ENCODE measurements around the gene EIF4E3. TPM values are rescaled to one million over a fixed set of nuclear protein-coding genes. Genes with fewer than 3 reads are reported as not detected.
A peak's percentile ranks its signal among the peaks of the same experiment; 100 is the strongest.

Gene EIF4E3
- total and polyA plus RNA-seq, 3 experiments from 2014 or later = 22.2 to 50.5 (median 24.1) TPM

GRCh38 chr3:71671216-71671845, 53.9 kb downstream of the EIF4E3 start:
- H3K4me3 Mint-ChIP-seq = no peak overlapping the region
- no peak for DNase-seq
- peak overlapping the region in 2 of 8 donors; percentile 2 to 32 for H3K27ac Mint-ChIP-seq
- no peaks in the 10 kb centered on the region for H3K9me3 ChIP-seq (ENCODE audit: low read length)
- H3K27me3 ChIP-seq (ENCODE audit: insufficient read depth, low read length, poor library complexity, severe bottlenecking) = no peaks in the 10 kb centered on the region
- peaks cover 2 to 22% (median 13%) of the 10 kb centered on the region in 3 donors for H3K4me1 Mint-ChIP-seq
- H3K9me3 Mint-ChIP-seq = peaks cover 0 to 7% (median under 1%) of the 10 kb centered on the region in 5 donors
- H3K27me3 Mint-ChIP-seq = no peaks in the 10 kb centered on the region
- ChIA-PET POLR2A (no interaction called here), CTCF (no interaction called here)
- no peaks in the 10 kb centered on the region for H3K36me3 ChIP-seq (ENCODE audit: insufficient read depth, low read length)
- H3K36me3 Mint-ChIP-seq = peaks cover 19 to 53% (median 19%) of the 10 kb centered on the region in 3 donors
- no peak overlapping the region for H3K4me3 ChIP-seq (ENCODE audit: low read length)
- no peaks in the 10 kb centered on the region for H3K4me1 ChIP-seq (ENCODE audit: insufficient read depth, low read length)
- H3K27ac ChIP-seq (ENCODE audit: low read depth, low read length) = no peak overlapping the region

GRCh38 chr3:71662568-71662967, 62.6 kb downstream of the EIF4E3 start:
- Histone ChIP-seq H3K4me3 (ENCODE audit: low read length) (no peak overlapping the region), H3K36me3 (ENCODE audit: insufficient read depth, low read length) (no peaks in the 10 kb centered on the region), H3K9me3 (ENCODE audit: low read length) (no peaks in the 10 kb centered on the region), H3K27ac (ENCODE audit: low read depth, low read length) (no peak overlapping the region), H3K27me3 (ENCODE audit: insufficient read depth, low read length, poor library complexity, severe bottlenecking) (no peaks in the 10 kb centered on the region), H3K4me1 (ENCODE audit: insufficient read depth, low read length) (peaks cover 13% of the 10 kb centered on the region)
- POLR2A ChIA-PET = no interaction called here
- Mint-ChIP-seq H3K27me3 (no peaks in the 10 kb centered on the region), H3K27ac (peak overlapping the region in 4 of 8 donors; percentile 5 to 78 (median 12)), H3K36me3 (peaks cover 15 to 69% (median 25%) of the 10 kb centered on the region in 3 donors), H3K9me3 (peaks cover 4 to 12% (median 9%) of the 10 kb centered on the region in 5 donors), H3K4me1 (peaks cover 43 to 64% (median 57%) of the 10 kb centered on the region in 3 donors), H3K4me3 (no peak overlapping the region)
- peak in 1 of 5 donors; percentile 8 for DNase-seq
- CTCF ChIA-PET = interaction anchor here (0.6 kb wide), 1 partner anchor 11 kb away, joined by 3 read pairs; no protein-coding TSS in a partner anchor

GRCh38 chr3:71662056-71662455, 63.1 kb downstream of the EIF4E3 start:
- CTCF ChIA-PET = no interaction called here
- Histone ChIP-seq H3K27me3 (ENCODE audit: insufficient read depth, low read length, poor library complexity, severe bottlenecking) (no peaks in the 10 kb centered on the region), H3K4me1 (ENCODE audit: insufficient read depth, low read length) (peaks cover 13% of the 10 kb centered on the region), H3K36me3 (ENCODE audit: insufficient read depth, low read length) (no peaks in the 10 kb centered on the region), H3K4me3 (ENCODE audit: low read length) (no peak overlapping the region), H3K9me3 (ENCODE audit: low read length) (no peaks in the 10 kb centered on the region), H3K27ac (ENCODE audit: low read depth, low read length) (no peak overlapping the region)
- H3K36me3 Mint-ChIP-seq = peaks cover 15 to 65% (median 20%) of the 10 kb centered on the region in 3 donors
- H3K9me3 Mint-ChIP-seq = peaks cover 4 to 12% (median 9%) of the 10 kb centered on the region in 5 donors
- peak overlapping the region in 2 of 8 donors; percentile 5 to 17 for H3K27ac Mint-ChIP-seq
- H3K27me3 Mint-ChIP-seq = no peaks in the 10 kb centered on the region
- no peak for DNase-seq
- H3K4me1 Mint-ChIP-seq = peaks cover 43 to 59% (median 53%) of the 10 kb centered on the region in 3 donors
- POLR2A ChIA-PET = interaction anchor here (0.5 kb wide), 1 partner anchor 114 kb away, joined by 11 read pairs; no protein-coding TSS in a partner anchor
- no peak overlapping the region for H3K4me3 Mint-ChIP-seq

GRCh38 chr3:71659864-71660591, 65.2 kb downstream of the EIF4E3 start:
- CTCF ChIA-PET = no interaction called here
- Histone ChIP-seq H3K4me3 (ENCODE audit: low read length) (no peak overlapping the region), H3K27ac (ENCODE audit: low read depth, low read length) (no peak overlapping the region), H3K9me3 (ENCODE audit: low read length) (no peaks in the 10 kb centered on the region), H3K4me1 (ENCODE audit: insufficient read depth, low read length) (peaks cover 13% of the 10 kb centered on the region), H3K36me3 (ENCODE audit: insufficient read depth, low read length) (no peaks in the 10 kb centered on the region), H3K27me3 (ENCODE audit: insufficient read depth, low read length, poor library complexity, severe bottlenecking) (no peaks in the 10 kb centered on the region)
- POLR2A ChIA-PET = no interaction called here
- Mint-ChIP-seq H3K9me3 (no peaks in the 10 kb centered on the region), H3K36me3 (peaks cover 3 to 51% (median 5%) of the 10 kb centered on the region in 3 donors), H3K4me3 (no peak overlapping the region), H3K27ac (peak overlapping the region in 5 of 8 donors; percentile 21 to 95 (median 45)), H3K27me3 (no peaks in the 10 kb centered on the region), H3K4me1 (peaks cover 36 to 46% (median 42%) of the 10 kb centered on the region in 3 donors)
- no peak for DNase-seq

- ChIA-PET CTCF (interaction anchor here (1.1 kb wide), 1 partner anchor 9 kb away, joined by 3 read pairs; no protein-coding TSS in a partner anchor), POLR2A (no interaction called here)
Measured at GRCh38 chr3:71657831-71658530, 67.2 kb downstream of the EIF4E3 start.

GRCh38 chr3:71655061-71655460, 70.1 kb downstream of the EIF4E3 start:
- peaks cover 0 to 1% of the 10 kb centered on the region in 2 donors for H3K27me3 Mint-ChIP-seq
- POLR2A ChIA-PET = no interaction called here
- no peak overlapping the region for H3K4me3 ChIP-seq (ENCODE audit: low read length)
- peaks cover 16 to 25% (median 21%) of the 10 kb centered on the region in 3 donors for H3K4me1 Mint-ChIP-seq
- no peaks in the 10 kb centered on the region for H3K27me3 ChIP-seq (ENCODE audit: insufficient read depth, low read length, poor library complexity, severe bottlenecking)
- no peak overlapping the region for H3K27ac ChIP-seq (ENCODE audit: low read depth, low read length)
- H3K9me3 Mint-ChIP-seq = no peaks in the 10 kb centered on the region
- H3K4me1 ChIP-seq (ENCODE audit: insufficient read depth, low read length) = no peaks in the 10 kb centered on the region
- peaks cover 0 to 35% (median 6%) of the 10 kb centered on the region in 3 donors for H3K36me3 Mint-ChIP-seq
- no peaks in the 10 kb centered on the region for H3K9me3 ChIP-seq (ENCODE audit: low read length)
- H3K4me3 Mint-ChIP-seq = no peak overlapping the region
- CTCF ChIA-PET = no interaction called here
- no peak for DNase-seq
- H3K36me3 ChIP-seq (ENCODE audit: insufficient read depth, low read length) = no peaks in the 10 kb centered on the region
- no peak overlapping the region for H3K27ac Mint-ChIP-seq

More at GRCh38 chr3:71657831-71658530, 67.2 kb downstream of the EIF4E3 start:
- Mint-ChIP-seq H3K4me3 (no peak overlapping the region), H3K27ac (no peak overlapping the region), H3K4me1 (peaks cover 32 to 38% (median 32%) of the 10 kb centered on the region in 3 donors), H3K36me3 (peaks cover 0 to 49% (median 3%) of the 10 kb centered on the region in 3 donors), H3K9me3 (no peaks in the 10 kb centered on the region), H3K27me3 (no peaks in the 10 kb centered on the region)
- DNase-seq = no peak
- H3K4me3 ChIP-seq (ENCODE audit: low read length) = no peak overlapping the region
- no peaks in the 10 kb centered on the region for H3K27me3 ChIP-seq (ENCODE audit: insufficient read depth, low read length, poor library complexity, severe bottlenecking)
- peaks cover 11% of the 10 kb centered on the region for H3K4me1 ChIP-seq (ENCODE audit: insufficient read depth, low read length)
- H3K36me3 ChIP-seq (ENCODE audit: insufficient read depth, low read length) = no peaks in the 10 kb centered on the region
- H3K27ac ChIP-seq (ENCODE audit: low read depth, low read length) = no peak overlapping the region
- H3K9me3 ChIP-seq (ENCODE audit: low read length) = no peaks in the 10 kb centered on the region

GRCh38 chr3:71653414-71653807, 71.8 kb downstream of the EIF4E3 start:
- no peak overlapping the region for H3K27ac ChIP-seq (ENCODE audit: low read depth, low read length)
- peaks cover 3 to 11% (median 10%) of the 10 kb centered on the region in 3 donors for H3K4me1 Mint-ChIP-seq
- no peaks in the 10 kb centered on the region for H3K4me1 ChIP-seq (ENCODE audit: insufficient read depth, low read length)
- H3K9me3 Mint-ChIP-seq = no peaks in the 10 kb centered on the region
- peaks cover 0 to 20% (median 5%) of the 10 kb centered on the region in 3 donors for H3K36me3 Mint-ChIP-seq
- H3K9me3 ChIP-seq (ENCODE audit: low read length) = no peaks in the 10 kb centered on the region
- POLR2A ChIA-PET = no interaction called here
- CTCF ChIA-PET = interaction anchor here (0.7 kb wide), 1 partner anchor 17 kb away, joined by 3 read pairs; no protein-coding TSS in a partner anchor
- DNase-seq = no peak
- H3K27me3 ChIP-seq (ENCODE audit: insufficient read depth, low read length, poor library complexity, severe bottlenecking) = no peaks in the 10 kb centered on the region
- H3K4me3 Mint-ChIP-seq = no peak overlapping the region
- H3K4me3 ChIP-seq (ENCODE audit: low read length) = no peak overlapping the region
- H3K36me3 ChIP-seq (ENCODE audit: insufficient read depth, low read length) = no peaks in the 10 kb centered on the region
- H3K27me3 Mint-ChIP-seq = peaks cover 0 to 1% of the 10 kb centered on the region in 2 donors
- no peak overlapping the region for H3K27ac Mint-ChIP-seq

All from CD8-positive, alpha-beta memory T cell (primary cell).